ENCODE measurements around the gene RAP1GAP2. TPM values are rescaled to one million over a fixed set of nuclear protein-coding genes. Genes with fewer than 3 reads are reported as not detected.
"Not testable (repeated sequence)": the region's sequence is repeated elsewhere in the genome, so short reads cannot be mapped to it uniquely, and the experiment has no call there.

RAP1GAP2 gene
- total RNA-seq, 4 donors from 2014 or later = 0.85 to 2.4 (median 1.5) TPM

DNA sequence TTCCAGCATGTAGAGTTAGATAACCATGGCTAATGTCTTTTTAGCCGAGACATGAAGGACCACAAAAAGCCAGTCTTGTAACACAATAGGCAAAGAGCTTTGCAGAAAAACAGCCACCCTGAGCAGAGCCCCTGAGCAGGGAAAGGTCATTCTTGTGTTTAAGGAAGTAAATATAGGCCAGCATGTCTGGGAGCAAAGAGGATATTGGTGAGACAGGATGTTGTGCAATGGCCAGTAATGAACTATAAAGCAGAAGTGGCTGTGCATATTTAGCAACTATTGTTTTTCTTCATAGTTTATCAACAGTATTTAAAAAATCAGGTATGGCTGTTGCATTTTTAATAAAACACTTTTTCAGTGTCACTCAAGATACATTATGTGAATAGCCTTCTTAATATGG is 269.0 kb downstream of the RAP1GAP2 start:
- H3K36me3 ChIP-seq; H3K4me3 ChIP-seq; H3K4me1 ChIP-seq; ATAC-seq; DNase-seq; in situ Hi-C loops (cut with MboI; ENCODE audit: low sequenced_read_pairs in 4 of 4); H3K27me3 ChIP-seq; intact Hi-C loops (cut with DNase I; ENCODE audit: low total_unique reads); H3K27ac ChIP-seq; H3K9me3 ChIP-seq: not testable (repeated sequence)

DNA sequence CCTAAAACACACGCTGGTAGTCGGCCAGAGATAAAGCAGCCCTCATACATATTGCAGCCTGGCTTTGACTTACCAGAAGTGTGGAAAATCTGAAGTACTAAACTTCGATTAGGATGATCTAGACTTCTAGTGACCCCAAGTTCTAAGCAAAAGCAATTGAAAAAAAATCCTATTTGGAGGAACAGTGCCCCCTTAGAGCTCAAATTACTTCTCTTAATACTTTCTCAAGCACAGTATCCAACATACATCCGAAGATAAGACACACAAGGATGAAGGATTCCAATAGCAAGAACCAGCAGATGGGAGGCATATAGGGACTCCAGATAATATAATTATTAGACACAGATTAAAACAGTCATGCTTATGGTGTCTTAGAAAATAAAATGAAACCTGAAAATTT is 277.6 kb downstream of the RAP1GAP2 start:
- H3K4me1 ChIP-seq; DNase-seq; ATAC-seq; H3K27me3 ChIP-seq; intact Hi-C loops (cut with DNase I; ENCODE audit: low total_unique reads); H3K36me3 ChIP-seq; H3K27ac ChIP-seq; H3K4me3 ChIP-seq; H3K9me3 ChIP-seq; in situ Hi-C loops (cut with MboI; ENCODE audit: low sequenced_read_pairs in 4 of 4): not testable (repeated sequence)

MicroRNAs within 50 kb of the gene (microRNA counts, 767-probe panel; counts per million panel counts)
- 356 to 448 counts per million in 2 donors for microRNA hsa-miR-1253

Small RNA genes lying within 50 kb of the gene (microRNA-seq; reads per million reads assigned to microRNA genes)
- 0 reads per million in 2 donors for gene MIR1253 (ENCODE audit: borderline replicate concordance in 2 of 2)

Other genes starting within 250 kb of the RAP1GAP2 start
- gene PAFAH1B1, start 202.8 kb upstream of the RAP1GAP2 start, total RNA-seq = 100 to 1,000 TPM in 3 of 4 donors, 10 to 100 TPM in 1; 99.2 to 106 (median 105) TPM
- gene CLUH, start 84.7 kb upstream of the RAP1GAP2 start, total RNA-seq = 100 to 1,000 TPM; 104 to 286 (median 211) TPM
- not detected for gene CCDC92B, start 46.8 kb upstream of the RAP1GAP2 start, total RNA-seq

Measured in gastrocnemius medialis (tissue), 4 donors.